ENCODE data around the gene SLC9B2.

- TF ChIP-seq POLR2AphosphoS5 (IDR thresholded peaks at IDR 0.05; ENCODE audit: low read depth), result no peak
- TF ChIP-seq NANOG (IDR thresholded peaks at IDR 0.05; ENCODE audit: borderline replicate concordance), result no peak
- TF ChIP-seq CTCF (conservative IDR thresholded peaks at IDR 0.05; ENCODE audit: low read depth in 2 of 2), result no peak
- no peak for TF ChIP-seq REST (IDR thresholded peaks at IDR 0.05; ENCODE audit: unreplicated experiment)
- no peak for TF ChIP-seq EZH2phosphoT487 (IDR thresholded peaks at IDR 0.05; ENCODE audit: unreplicated experiment)
- no peak for TF ChIP-seq EZH2 (IDR thresholded peaks at IDR 0.05; ENCODE audit: low read depth, unreplicated experiment)
- no peak for TF ChIP-seq JUNB (IDR thresholded peaks at IDR 0.05; ENCODE audit: unreplicated experiment)
- TF ChIP-seq CREB1 (CRISPR knock-in tag; IDR thresholded peaks at IDR 0.05; ENCODE audit: low read depth), result no peak
- no peak for TF ChIP-seq ZNF331 (CRISPR knock-in tag; IDR thresholded peaks at IDR 0.05; ENCODE audit: low read depth)
Measured at GRCh38 chr4:103024996-103025395, 51.6 kb downstream of the SLC9B2 start.
